HS-5 (cell line): ENCODE results near the gene GRM4.
"Not testable (repeated sequence)": the region's sequence is repeated elsewhere in the genome, so short reads cannot be mapped to it uniquely, and the experiment has no call there.

ENCODE experiments used
- DNase-seq: peaks from one replicate; pipeline ENCODE4 v3.0.0-alpha.2; 2012; ENCODE audit warnings: low read depth

The GRM4 gene

DNA sequence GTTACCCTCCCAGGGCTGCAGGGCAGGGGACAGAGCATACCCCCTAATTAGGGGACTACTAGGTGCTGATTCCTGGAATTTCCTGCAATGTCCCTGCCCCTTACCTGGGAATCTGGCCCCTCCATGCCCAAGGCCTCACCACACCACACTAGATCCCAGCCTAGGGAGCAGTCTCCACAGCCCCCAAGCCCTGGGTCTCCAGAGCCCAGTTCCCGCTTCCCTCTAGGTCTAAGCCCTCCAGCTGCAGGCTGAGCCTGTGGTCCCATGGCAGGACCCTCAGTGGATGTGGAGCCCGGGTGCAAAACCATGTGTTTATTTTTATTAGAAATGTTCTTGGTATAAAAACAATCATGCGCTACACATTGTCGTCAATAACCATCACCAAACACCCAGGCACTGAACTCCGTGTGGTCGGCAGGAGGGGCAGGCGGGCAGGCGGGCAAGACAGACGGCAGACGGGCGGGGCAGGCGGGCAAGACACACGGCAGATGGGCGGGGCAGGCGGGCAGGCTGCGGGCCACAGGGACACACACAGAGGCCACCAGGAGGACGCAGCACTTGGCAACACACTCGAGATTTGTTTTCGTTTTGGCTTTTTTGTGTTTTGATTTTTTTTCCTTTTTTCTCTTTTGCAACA is 124.2 kb downstream of the GRM4 start:
- no peak for DNase-seq

DNA sequence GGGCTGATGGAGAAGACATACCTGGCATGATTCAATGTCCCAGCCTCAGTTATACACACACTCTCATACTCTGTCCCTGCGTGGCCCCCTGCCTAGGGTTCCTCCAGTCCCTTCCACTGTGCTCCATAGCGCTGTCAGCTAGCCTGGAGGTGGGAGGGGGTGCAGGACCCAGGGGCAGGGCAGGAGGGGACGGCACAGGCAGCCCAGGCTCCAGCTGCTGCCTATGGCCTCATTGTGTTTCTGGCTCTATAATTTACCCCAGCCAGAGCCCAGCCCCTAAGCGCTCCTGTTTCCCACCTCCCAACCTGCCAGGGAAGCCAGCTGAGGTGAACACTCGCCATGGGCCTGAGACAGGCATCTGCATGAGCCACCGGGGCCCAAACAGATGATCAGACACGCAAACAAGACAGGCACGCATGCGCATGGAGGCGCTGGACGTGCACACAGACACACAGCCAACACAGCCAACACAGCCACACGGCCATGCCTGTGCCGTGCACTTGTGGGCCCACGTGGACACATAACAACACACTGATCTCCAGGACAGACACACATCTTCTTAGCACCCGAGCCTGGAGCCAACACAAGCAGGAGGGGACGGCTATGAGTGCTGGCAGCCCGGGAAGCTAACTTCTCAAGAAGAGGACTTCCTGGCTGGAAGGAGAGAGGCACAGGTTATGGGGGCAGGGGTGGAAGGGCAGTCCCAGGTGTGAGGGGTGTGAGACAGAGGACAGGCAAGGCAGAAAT is 124.9 kb downstream of the GRM4 start:
- DNase-seq = no peak

DNA sequence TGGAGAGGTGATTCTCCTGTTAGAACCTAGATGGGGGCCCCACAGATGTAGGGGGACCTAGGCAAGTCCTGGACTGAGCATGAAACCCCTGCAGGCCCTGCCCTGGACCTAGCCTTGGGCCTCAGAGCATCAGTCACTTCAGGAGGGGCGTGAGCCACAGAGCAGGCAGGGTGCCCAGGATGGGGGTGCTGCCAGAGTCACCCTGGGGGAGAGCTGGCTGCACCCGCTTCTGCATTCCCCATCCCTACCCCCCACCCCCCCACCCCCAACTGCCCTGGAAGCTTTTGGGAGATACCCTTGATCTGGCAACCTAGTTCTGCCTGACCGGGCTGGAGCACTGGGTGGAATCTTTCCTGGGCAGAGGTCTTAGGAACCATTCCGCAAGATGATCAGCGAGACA is 125.6 kb downstream of the GRM4 start:
- no peak for DNase-seq

DNA sequence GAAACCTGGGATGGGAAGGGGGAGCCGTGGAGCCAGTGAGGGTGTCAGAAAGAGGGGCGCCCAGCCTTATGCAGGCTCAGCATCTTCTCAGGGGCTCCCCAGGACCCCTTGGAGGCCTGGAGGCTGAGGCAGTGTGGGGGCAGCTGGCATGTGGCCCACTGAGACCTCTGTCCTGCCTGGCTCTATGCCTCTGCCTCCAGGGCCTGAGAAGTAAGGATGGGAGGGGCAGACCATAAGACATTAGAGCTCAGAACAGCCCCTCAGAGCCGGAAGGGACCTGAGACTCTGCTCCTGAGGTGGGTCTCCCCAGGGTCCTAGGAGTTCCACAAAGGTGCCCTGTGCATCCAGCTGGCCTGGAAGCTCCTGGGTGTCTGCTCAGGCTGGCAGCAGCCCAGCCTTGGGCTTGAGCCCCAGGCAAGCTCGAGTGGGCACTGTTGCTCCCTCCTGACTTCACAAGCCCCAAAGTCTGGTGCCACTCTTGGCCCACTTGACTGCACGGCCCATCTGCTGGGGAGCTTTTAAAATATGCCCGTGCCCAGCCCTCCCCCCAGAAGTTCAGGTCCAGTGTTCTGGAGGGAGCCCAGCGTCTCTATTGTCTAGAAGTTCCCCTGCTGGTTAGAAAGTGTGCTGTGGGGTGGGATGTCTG is 126.8 kb downstream of the GRM4 start:
- no peak for DNase-seq

DNA sequence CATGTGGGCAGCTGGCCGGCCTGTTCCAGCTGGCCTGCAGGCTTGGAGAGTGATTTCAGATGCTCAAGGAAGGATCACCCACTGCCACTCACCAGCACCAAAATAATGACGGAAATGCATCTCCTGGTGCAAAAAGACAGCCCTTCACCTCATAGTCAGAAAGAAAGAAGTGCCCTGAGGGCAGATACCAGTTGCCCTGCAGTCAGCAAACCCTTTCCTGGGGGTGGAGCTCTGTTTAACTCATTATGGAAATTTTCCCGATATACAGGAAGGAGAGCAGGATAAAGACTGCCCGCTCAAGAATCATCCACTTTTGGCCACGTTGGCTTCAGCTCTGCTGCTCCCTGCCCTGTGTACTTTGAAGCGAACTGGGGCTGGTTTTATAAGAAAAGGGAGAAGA is 127.9 kb downstream of the GRM4 start:
- DNase-seq = no peak

DNA sequence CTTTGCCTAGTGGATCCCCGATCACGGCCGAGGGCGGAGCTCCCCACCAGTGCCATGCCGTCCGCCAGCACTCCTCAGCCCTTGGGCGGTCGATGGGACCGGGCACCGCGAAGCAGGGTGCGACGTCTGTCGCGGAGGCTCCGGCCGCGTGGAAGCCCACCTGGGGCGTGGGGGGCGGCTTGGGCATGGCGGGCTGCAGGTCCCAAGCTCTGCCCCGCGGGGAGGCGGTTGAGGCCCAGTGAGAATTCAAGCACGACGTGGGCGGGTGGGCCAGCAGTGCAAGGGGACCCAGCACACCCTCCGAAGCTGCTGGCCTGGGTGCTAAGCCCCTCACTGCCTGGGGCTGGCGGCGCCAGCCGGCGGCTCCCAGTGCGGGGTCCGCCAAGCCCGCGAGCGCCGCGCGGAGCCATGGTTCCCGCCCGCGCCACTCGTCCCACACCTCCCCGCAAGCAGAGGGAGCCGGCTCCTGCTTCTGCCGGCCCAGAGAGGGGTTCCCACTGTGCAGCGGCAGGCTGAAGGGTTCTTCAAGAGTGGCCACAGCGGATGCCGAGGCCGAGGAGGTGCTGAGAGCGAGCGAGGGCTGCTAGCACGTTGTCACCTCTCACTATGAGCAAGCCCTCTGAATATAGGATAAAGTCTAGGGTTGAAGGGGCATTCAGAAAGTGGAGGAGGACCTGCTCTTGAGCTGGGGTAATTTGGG is 128.6 kb downstream of the GRM4 start:
- no peak for DNase-seq

DNA sequence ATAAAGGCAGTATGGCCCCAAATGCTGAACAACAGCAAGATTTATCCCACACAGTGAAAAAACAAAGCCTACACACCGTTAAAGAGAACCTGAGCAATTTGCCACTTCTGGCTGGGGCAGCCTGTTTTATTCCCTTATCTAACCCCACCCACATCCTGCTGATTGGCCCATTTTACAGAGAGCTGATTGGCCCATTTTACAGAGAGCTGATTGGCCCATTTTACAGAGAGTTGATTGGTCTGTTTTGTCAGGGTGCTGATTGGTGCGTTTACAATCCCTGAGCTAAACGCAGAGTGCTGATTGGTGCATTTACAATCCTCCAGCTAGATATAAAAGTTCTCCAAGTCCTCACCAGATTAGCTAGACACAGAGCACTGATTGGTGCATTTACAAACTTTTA is 129.3 kb downstream of the GRM4 start:
- not testable (repeated sequence) for DNase-seq

DNA sequence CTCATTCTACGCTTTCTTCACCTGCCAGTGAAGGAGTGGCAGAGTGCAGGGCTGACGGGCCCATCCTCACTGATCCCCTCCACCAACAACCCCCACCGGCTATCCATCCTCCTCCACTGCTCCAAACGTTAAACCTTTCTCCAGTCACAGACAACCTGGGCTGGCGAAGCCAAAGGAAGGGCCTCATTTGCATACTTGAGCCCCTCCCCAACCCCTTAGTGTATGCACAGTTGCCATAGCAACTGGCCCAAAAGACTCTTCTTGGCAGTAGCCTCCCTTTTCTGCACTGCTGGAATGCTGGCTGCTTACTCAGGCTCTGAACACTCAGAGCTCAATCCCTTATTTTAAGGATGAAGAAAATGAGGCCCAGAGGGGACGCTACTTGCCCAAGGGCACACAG is 130.3 kb downstream of the GRM4 start:
- no peak for DNase-seq

DNA sequence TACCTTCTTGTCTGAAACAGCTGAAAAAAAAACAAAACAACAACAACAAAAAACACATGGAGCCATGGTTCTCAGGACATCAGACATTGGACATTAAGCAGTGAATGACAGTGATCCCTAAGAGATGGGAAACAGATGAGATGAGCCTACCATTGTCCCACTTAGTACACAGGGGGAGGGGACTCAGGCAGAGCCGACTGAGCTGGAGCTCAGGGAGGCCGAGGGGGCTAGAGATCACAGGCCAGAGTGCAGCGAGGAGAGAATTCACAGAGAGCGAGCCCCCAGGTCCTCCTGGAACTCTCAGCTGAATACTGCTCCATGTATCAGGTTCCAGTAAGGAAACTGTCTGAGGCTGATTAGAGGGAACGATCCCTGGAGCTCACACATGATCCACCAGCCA is 134.6 kb downstream of the GRM4 start:
- DNase-seq = no peak

DNA sequence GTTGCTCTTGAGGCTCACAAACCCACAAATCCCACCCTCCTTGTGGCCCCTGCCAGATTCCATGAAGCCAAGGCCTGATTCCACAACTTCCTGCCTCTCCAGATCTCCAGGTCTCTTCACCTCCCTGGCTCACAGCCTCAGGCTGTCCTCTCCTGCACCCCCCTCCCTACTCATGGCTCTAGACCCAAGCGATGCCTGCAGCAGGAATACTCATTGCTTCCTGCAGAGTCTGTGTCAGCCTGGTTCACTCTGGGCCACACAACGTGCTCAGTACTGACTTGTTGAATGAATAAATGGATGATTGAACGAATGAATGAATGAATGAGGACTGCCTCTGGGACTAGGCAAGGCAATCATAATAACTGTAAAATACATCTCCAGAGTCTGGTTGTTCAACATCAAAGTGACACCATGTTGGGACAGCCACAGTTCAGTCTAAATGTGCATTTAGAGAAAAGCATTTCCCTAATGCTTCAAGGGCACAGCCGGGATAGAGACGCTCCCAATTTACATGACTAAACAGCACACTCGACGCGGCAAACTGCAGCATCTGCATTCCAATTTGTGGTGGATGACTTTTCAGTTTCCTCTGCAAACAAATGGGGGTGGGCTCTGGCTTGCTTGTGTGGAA is 139.9 kb downstream of the GRM4 start:
- no peak for DNase-seq

DNA sequence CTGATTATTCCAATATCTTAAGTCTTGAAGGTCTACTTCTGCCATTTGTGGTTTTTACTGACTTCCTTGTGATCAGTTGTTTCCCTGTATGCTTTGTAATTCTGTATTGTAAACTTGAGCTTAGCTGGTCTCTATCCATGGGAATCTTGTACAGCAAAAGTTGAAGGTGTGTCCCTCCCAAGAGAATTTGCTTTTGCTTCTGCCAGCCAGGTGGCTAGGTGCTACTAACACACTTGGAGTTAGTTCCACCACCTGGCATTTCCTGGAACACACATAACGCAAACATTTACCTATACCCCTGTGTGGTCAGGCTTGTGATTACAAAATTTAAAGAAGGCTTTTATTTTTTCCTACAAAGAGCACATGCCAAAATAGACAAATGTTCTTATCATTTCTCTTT is 141.2 kb downstream of the GRM4 start:
- no peak for DNase-seq

DNA sequence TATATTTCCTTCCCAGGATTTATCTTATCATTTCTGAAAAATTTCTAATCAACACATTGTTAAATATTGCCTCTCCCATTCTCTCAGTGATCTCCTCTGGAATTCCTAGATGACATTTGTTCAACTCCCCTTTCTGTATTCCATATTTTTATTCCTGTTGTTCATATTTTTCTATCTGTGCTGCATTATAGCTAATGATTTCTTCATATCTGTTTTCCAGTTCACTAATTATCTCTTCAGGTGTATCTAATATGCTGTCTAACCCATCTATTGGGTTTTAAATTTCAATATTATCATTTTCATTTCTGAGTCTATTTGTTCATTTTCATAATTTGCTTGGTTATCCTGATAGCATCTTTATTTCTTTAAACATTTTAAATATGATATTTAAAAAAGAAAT is 141.9 kb downstream of the GRM4 start:
- DNase-seq = no peak

DNA sequence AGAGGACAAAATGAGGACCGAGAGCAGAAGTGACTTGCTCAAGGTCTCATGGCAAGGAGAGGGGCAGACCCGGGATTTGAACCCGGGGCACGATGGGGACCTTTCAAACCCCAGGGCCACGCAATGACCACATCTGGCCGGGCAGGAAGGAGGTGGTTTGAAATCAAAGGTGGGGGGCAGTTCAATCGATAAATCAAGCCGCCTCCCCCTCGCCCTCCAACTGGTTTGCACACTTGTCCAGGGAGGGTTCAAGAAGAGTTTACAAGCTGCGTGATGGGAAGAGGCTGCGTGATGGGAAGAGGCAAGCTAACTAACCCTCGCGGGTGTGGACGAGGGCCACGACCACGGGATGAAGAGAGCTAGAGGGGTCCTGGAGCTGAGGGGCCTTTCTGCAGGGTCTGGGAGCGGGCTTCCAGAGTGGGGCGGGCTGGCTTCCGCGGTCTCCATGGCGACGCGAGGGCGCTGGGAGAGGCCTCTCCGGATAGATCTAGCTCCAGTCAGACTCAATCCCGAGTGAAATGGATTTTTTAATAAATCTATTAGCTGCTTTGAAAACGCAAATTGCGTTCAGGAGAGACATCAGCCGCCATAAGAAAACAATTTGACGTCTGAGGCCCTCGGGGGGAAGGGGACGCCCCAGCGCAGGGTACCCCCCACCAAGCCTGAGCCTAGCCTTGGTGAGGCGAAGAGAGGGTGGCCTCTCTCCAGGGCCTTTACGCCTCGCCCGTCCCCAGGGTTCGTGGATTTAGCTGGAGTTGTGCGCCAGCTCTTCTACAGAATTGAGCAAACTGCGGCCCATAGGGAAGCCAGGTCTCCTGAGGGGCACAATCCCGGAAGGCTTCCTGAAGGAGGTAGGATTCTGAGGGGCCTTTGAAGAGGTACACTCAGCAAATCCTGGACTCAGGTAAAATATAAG is 143.9 kb downstream of the GRM4 start:
- no peak for DNase-seq

DNA sequence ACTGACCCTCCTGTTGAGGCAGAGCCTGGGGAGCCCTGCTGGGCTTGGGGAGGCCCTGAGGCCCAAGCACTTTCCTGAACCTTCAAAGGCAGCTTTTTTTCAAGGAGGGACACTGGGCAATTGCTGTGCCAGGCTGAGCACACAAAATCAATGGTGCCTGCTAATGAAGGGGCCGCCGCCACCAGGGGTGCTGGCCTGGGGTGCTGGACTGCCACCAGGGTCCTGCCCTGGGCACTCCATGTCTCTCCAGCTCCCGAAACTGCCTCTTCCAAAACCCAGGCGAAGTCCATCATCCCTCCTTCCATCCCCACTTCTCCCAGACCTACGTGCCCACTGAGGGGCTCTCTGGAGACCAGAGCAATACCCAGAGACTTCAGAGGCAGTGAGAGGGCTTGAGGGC is 145.6 kb downstream of the GRM4 start:
- DNase-seq = no peak

DNA sequence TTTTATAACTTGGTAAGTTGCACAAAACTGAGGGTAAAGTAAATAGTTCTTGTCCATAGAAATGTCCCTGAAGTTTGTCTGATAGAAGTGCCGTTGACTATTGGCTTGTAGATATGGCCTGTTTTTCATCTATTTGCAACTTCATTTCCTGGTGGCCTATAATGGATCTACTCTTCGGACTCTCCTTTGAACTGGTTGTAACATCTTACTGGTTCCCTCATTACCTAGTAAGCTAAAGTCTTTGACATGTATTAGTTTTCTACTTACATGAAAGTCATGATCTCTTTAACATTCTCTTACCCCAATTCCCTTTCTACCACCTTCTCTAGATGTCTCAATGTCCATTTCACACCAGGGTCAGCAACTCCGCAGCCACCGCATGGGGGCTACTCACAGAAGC is 146.3 kb downstream of the GRM4 start:
- no peak for DNase-seq

DNA sequence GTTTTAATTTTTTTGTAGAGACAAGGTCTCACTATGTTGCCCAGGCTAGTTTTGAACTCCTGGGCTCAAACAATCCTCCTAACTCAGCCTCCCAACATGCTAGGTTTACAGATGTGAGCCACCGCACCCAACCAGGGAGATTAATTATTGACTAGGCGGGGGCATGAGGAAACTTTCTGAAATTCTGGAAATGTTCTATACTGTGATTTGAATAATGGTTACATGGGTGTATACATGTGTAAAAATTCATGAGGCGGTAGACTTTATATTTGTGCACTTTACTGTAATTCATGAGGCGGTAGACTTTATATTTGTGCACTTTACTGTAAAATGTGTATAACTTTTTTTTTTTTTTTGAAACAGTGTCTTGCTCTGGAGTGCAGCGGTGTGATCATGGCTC is 147.2 kb downstream of the GRM4 start:
- DNase-seq = no peak

DNA sequence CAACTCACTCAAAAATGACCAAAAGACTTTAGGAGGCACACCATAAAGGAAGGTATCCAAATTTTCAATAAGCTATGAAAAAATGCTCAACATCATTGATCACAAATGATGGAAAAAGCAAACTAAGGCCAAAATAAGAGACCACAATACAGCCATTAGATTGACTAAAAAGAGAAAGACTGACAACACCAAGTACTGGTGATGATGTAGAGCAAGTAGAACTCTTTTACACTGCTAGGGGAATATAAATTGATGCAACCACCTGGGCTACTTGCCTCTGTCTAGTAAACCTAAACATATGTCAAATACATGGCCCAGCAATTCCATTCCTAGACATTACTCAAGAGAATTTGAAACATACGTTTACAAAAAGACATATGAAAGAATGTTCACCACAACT is 148.6 kb downstream of the GRM4 start:
- DNase-seq = no peak

DNA sequence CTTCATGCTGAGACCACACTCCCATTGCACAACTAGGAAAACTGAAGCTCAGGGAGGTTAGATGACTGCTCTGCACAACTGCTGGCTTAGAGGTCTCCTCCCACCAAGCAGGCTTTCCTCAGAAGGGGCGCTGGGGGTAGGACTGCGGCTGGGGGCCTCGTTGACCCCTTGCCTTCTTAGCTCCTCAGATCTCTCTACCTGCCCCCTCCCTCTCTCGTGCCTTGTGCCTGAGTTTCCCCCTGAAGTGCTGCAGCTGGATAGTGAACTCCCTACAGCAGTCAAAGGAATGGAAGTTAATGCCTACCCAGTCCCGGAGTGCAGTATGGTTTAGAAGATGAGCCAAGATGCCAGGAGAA is 149.8 kb downstream of the GRM4 start:
- no peak for DNase-seq

DNA sequence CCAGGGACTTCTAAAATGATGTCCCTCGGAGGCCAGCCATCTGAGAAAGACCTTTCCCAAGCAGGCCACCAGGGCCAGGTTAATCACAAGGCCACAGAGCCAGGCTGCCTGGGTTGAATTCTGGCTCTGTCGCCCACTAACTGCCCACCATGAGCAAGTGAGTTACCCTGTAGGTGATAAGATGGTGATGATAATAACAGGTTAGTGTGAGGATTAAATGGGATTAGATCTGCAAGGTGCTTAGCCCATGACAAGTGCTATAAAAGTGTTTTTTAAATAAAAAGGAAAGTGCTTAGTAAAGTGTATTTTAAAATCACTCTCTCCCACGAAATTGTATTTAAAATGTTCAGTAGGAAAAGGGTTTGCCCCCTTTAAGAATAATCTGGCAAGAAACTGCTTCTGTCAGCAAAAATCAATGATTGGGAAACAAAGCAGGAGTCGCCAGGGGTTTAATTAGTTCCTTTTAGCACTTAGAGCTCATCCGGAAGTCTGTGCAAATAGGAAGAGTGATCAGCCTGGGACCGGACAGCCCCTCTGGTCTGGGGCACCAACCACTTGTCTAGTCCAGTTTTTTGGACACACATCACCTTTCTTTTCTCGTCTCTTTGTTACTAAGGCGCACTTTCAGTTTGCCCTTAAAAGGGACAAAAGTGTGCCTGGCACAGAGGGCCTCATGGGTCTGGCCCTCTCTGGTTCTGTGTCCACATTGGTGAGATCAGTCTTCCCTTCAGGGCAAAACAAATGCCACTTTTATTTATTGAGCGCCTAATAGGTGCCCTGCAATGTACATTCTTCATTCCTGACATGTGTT is 150.4 kb downstream of the GRM4 start:
- DNase-seq = no peak

DNA sequence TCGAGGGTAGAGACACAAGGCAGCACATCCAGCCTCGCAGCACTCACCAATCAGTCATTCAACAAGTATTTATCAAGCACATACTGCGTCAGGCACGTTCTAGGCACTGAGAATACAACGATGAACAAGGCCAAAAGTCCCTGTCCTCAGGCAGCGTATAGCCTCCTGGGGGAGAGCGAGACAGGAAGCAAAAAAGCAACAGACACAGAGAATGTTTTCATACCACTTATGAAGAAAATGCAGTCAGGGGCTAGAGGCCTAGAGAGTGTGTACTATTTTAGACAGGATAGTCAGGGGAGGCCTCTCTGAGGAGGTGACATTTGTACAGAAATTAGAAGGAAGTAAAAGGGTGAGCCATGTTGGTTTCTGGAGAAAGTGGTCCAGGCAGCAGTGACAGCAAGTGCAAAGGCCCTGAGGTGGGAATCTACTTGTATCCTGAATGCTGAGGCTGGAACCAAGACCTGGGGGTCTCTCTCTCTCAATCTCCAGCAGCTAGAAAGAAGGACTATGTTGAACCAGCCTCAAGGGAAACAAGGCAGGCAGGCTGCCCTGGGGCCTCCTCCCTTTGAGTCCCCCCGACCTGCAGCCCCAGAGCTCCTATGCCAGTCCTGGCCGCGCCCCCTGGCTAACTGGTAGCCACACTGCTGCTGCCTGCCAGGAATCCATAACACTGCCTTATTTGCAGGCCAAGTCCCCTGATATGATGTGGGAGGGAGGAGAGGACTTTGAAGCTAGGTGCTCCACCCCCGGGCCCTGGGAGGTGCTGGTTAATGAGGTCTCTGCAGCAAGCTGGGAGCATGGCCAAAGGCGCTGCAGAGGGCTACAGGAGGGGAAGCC is 151.2 kb downstream of the GRM4 start:
- DNase-seq = no peak
